HL-60 (cell line): ENCODE data around the gene CD226.

Experiments used
- DNase-seq, 2 experiments: peaks; one replicate each; pipeline ENCODE4 v3.0.0-alpha.2; 2010 to 2020; ENCODE audit warnings: low read depth in 1 of 2, low spot score in 1 of 2
- H3K27ac ChIP-seq: fragments of 250-450 bp; sonication (Bioruptor Pico); replicated peaks from 2 replicates; pipeline ENCODE4 v1.5.1; 2020; ENCODE audit warnings: mild to moderate bottlenecking, moderate library complexity
- H3K27me3 ChIP-seq: fragments of 250-450 bp; sonication (Bioruptor Pico); 2 replicates; pipeline ENCODE4 v1.5.1; 2021; ENCODE audit warnings: mild to moderate bottlenecking, moderate library complexity; ENCODE audit not compliant: insufficient read depth, poor library complexity, severe bottlenecking
- H3K4me3 ChIP-seq: replicated peaks from 2 replicates; pipeline ENCODE4 v1.5.1; 2011; ENCODE audit warnings: mild to moderate bottlenecking, control low read depth, low read length; ENCODE audit not compliant: insufficient read depth
- CTCF ChIP-seq: IDR thresholded peaks from one replicate; pipeline ENCODE4 v1.5.1; 2011; ENCODE audit warnings: low read length, control low read depth, inconsistent platforms; ENCODE audit not compliant: insufficient read depth
- GABPA ChIP-seq: IDR thresholded peaks from 2 replicates; pipeline ENCODE4 v1.6.1; 2012; ENCODE audit warnings: low read depth
- POLR2AphosphoS5 ChIP-seq: IDR thresholded peaks from 2 replicates; pipeline ENCODE4 v1.6.1; 2012; ENCODE audit warnings: low read depth
- REST ChIP-seq: IDR thresholded peaks from 2 replicates; pipeline ENCODE4 v1.6.1; 2012; ENCODE audit warnings: low read depth; ENCODE audit not compliant: insufficient replicate concordance
- SPI1 ChIP-seq: IDR thresholded peaks from 2 replicates; pipeline ENCODE4 v1.6.1; 2012; ENCODE audit warnings: low read depth, mild to moderate bottlenecking, borderline replicate concordance

Gene CD226

GRCh38 chr18:69948256-69948655 lies 583 bp upstream of the CD226 start:
- H3K4me3 ChIP-seq: no peak overlapping the region
- DNase-seq: no peak
- TF ChIP-seq GABPA (no peak), SPI1 (no peak), POLR2AphosphoS5 (no peak), REST (no peak), CTCF (no peak)
- no peaks in the 10 kb centered on the region for H3K27me3 ChIP-seq
- no peak overlapping the region for H3K27ac ChIP-seq

GRCh38 chr18:69946608-69947155 lies 991 bp downstream of the CD226 start:
- no peak overlapping the region for H3K4me3 ChIP-seq
- no peak for DNase-seq
- TF ChIP-seq CTCF (no peak), POLR2AphosphoS5 (no peak), GABPA (no peak), REST (no peak), SPI1 (no peak)
- H3K27me3 ChIP-seq: no peaks in the 10 kb centered on the region
- no peak overlapping the region for H3K27ac ChIP-seq

GRCh38 chr18:69945220-69946114 lies 2.2 kb downstream of the CD226 start:
- no peak for DNase-seq
- no peak overlapping the region for H3K27ac ChIP-seq
- no peaks in the 10 kb centered on the region for H3K27me3 ChIP-seq
- no peak overlapping the region for H3K4me3 ChIP-seq
- TF ChIP-seq REST (no peak), CTCF (no peak), POLR2AphosphoS5 (no peak), GABPA (no peak), SPI1 (no peak)
